ENCODE data around the gene UBA1.

GRCh38 chrX:47143894-47144625 is 49.6 kb upstream of the UBA1 start:
- no peak for TF ChIP-seq CTCF (IDR thresholded peaks at IDR 0.05; ENCODE audit: borderline replicate concordance, extremely low read depth, low read length, poor library complexity, severe bottlenecking)
- TF ChIP-seq EZH2 (IDR thresholded peaks at IDR 0.05; ENCODE audit: borderline replicate concordance, low read depth, low read length, severe bottlenecking) = no peak

Measured in DND-41 (cell line).